Measurements from ENCODE around the gene USF1.
"Not testable (repeated sequence)": the region's sequence is repeated elsewhere in the genome, so short reads cannot be mapped to it uniquely, and the experiment has no call there.

The USF1 gene

GRCh38 chr1:161017756-161018630 is 27.8 kb downstream of the USF1 start:
- no peak for DNase-seq

- DNase-seq, result not testable (repeated sequence)
Observed at GRCh38 chr1:161017181-161017580, 28.6 kb downstream of the USF1 start.

GRCh38 chr1:161016683-161017082 is 29.1 kb downstream of the USF1 start:
- DNase-seq, result not testable (repeated sequence)

- DNase-seq, result no peak
Observed at GRCh38 chr1:161013488-161014230, 32.1 kb downstream of the USF1 start.

- no peak for DNase-seq
Observed at GRCh38 chr1:161013131-161013487, 32.7 kb downstream of the USF1 start.

- DNase-seq, result no peak
Observed at GRCh38 chr1:161012420-161012819, 33.4 kb downstream of the USF1 start.

GRCh38 chr1:161009602-161010211 is 36.1 kb downstream of the USF1 start:
- no peak for DNase-seq

GRCh38 chr1:161008869-161009510 is 36.8 kb downstream of the USF1 start:
- no peak for DNase-seq

GRCh38 chr1:161007369-161007768 is 38.4 kb downstream of the USF1 start:
- DNase-seq, result no peak

GRCh38 chr1:161006563-161006962 is 39.2 kb downstream of the USF1 start:
- no peak for DNase-seq

- no peak for DNase-seq
Observed at GRCh38 chr1:161001525-161001924, 44.3 kb downstream of the USF1 start.

GRCh38 chr1:161000736-161001480 is 44.9 kb downstream of the USF1 start:
- no peak for DNase-seq

GRCh38 chr1:160999376-160999775 is 46.4 kb downstream of the USF1 start:
- no peak for DNase-seq

GRCh38 chr1:160997323-160998038 is 48.3 kb downstream of the USF1 start:
- DNase-seq, result no peak

GRCh38 chr1:160996178-160996577 is 49.6 kb downstream of the USF1 start:
- DNase-seq, result no peak

- no peak for DNase-seq
Observed at GRCh38 chr1:160993544-160994193, 52.1 kb downstream of the USF1 start.

- not testable (repeated sequence) for DNase-seq
Observed at GRCh38 chr1:160992036-160992435, 53.7 kb downstream of the USF1 start.

Data from NCI-H1417 treated with DMSO at 0.1 percent for 48 hours (cell line).